NCI-H146 (cell line): ENCODE results near the gene ANO7.
A peak's percentile ranks its signal among the peaks of the same experiment; 100 is the strongest.

ENCODE experiments used
- DNase-seq: peaks from one replicate; lab custom pipeline; 2025; lab: John Stamatoyannopoulos, UW

Gene ANO7

GRCh38 chr2:241228860-241229516 is 40.5 kb downstream of the ANO7 start:
- no peak for DNase-seq

- no peak for DNase-seq
Measured at GRCh38 chr2:241229563-241230401, 41.3 kb downstream of the ANO7 start.

- DNase-seq = no peak
Measured at GRCh38 chr2:241230435-241230834, 42.0 kb downstream of the ANO7 start.

GRCh38 chr2:241232736-241233575 is 44.5 kb downstream of the ANO7 start:
- DNase-seq = peak; percentile 36

- DNase-seq = no peak
Measured at GRCh38 chr2:241234066-241234790, 45.8 kb downstream of the ANO7 start.

- no peak for DNase-seq
Measured at GRCh38 chr2:241234962-241235740, 46.7 kb downstream of the ANO7 start.

GRCh38 chr2:241235859-241236593 is 47.5 kb downstream of the ANO7 start:
- no peak for DNase-seq

- no peak for DNase-seq
Measured at GRCh38 chr2:241237047-241237446, 48.6 kb downstream of the ANO7 start.

GRCh38 chr2:241237949-241238371 is 49.5 kb downstream of the ANO7 start:
- peak; percentile 87 for DNase-seq

- DNase-seq = no peak
Measured at GRCh38 chr2:241238693-241239198, 50.3 kb downstream of the ANO7 start.

GRCh38 chr2:241239552-241240202 is 51.2 kb downstream of the ANO7 start:
- no peak for DNase-seq

- DNase-seq = no peak
Measured at GRCh38 chr2:241240320-241241004, 52.0 kb downstream of the ANO7 start.

- no peak for DNase-seq
Measured at GRCh38 chr2:241241669-241242068, 53.2 kb downstream of the ANO7 start.

- DNase-seq = no peak
Measured at GRCh38 chr2:241242306-241242705, 53.8 kb downstream of the ANO7 start.

GRCh38 chr2:241244368-241244767 is 55.9 kb downstream of the ANO7 start:
- DNase-seq = no peak

- DNase-seq = no peak
Measured at GRCh38 chr2:241248289-241248688, 59.8 kb downstream of the ANO7 start.

GRCh38 chr2:241248897-241249296 is 60.4 kb downstream of the ANO7 start:
- DNase-seq = no peak

GRCh38 chr2:241249654-241250053 is 61.2 kb downstream of the ANO7 start:
- no peak for DNase-seq
